Activated T-cell treated with anti-CD3 and anti-CD28 coated beads, Interleukin-2, amount 50 U/mL, for 4 hours (primary cell): ENCODE measurements around the gene MARK3. TPM values are rescaled to one million over a fixed set of nuclear protein-coding genes. Genes with fewer than 3 reads are reported as not detected.

Experiments
- ATAC-seq, 2 donors: fragments of 200-7000 bp; cut with Tn5 transposase; one replicate each; pipeline ENCODE4 v1.10.0; 2021
- DNase-seq: peaks from one replicate; pipeline ENCODE4 v3.0.0-alpha.2; 2020
- H3K27me3 Mint-ChIP-seq: one replicate; pipeline ENCODE4 v1.8.0; 2021; ENCODE audit warnings: low read depth, mixed read lengths
- H3K36me3 Mint-ChIP-seq: one replicate; pipeline ENCODE4 v1.8.0; 2022; ENCODE audit warnings: mixed read lengths; ENCODE audit not compliant: insufficient read depth
- H3K4me1 Mint-ChIP-seq: one replicate; pipeline ENCODE4 v1.8.0; 2021; ENCODE audit warnings: low read depth, mixed read lengths
- H3K4me3 Mint-ChIP-seq: one replicate; pipeline ENCODE4 v1.8.0; 2021; ENCODE audit warnings: mild to moderate bottlenecking, moderate library complexity, mixed read lengths
- H3K9me3 Mint-ChIP-seq: one replicate; pipeline ENCODE4 v1.8.0; 2021; ENCODE audit warnings: mixed read lengths
- total RNA-seq, 3 donors: library from RNA; stranded (reverse); gene quantifications; one replicate each; pipeline ENCODE4 v1.2.1, GENCODE V29; 2021

MARK3 gene
- total RNA-seq, 3 donors from 2014 or later, result 79.9 to 96.2 (median 95.5) TPM

GRCh38 chr14:103545219-103545914 is 160.2 kb downstream of the MARK3 start:
- Mint-ChIP-seq H3K4me3 (no peak overlapping the region), H3K9me3 (no peaks in the 10 kb centered on the region), H3K27me3 (no peaks in the 10 kb centered on the region), H3K36me3 (no peaks in the 10 kb centered on the region), H3K4me1 (no peaks in the 10 kb centered on the region)
- no peak for ATAC-seq
- no peak for DNase-seq

- no peak for ATAC-seq
- H3K36me3 Mint-ChIP-seq, result no peaks in the 10 kb centered on the region
Measured at GRCh38 chr14:103545915-103546651, 160.9 kb downstream of the MARK3 start.

GRCh38 chr14:103546652-103547454 is 161.6 kb downstream of the MARK3 start:
- ATAC-seq (peak; percentile 76 to 82), DNase-seq (peak; percentile 77)
- Mint-ChIP-seq H3K27me3 (no peaks in the 10 kb centered on the region), H3K9me3 (no peaks in the 10 kb centered on the region), H3K4me1 (no peaks in the 10 kb centered on the region), H3K36me3 (no peaks in the 10 kb centered on the region), H3K4me3 (no peak overlapping the region)

More at GRCh38 chr14:103545915-103546651, 160.9 kb downstream of the MARK3 start:
- Mint-ChIP-seq H3K4me1 (no peaks in the 10 kb centered on the region), H3K9me3 (no peaks in the 10 kb centered on the region), H3K4me3 (no peak overlapping the region), H3K27me3 (no peaks in the 10 kb centered on the region)
- no peak for DNase-seq

DNA sequence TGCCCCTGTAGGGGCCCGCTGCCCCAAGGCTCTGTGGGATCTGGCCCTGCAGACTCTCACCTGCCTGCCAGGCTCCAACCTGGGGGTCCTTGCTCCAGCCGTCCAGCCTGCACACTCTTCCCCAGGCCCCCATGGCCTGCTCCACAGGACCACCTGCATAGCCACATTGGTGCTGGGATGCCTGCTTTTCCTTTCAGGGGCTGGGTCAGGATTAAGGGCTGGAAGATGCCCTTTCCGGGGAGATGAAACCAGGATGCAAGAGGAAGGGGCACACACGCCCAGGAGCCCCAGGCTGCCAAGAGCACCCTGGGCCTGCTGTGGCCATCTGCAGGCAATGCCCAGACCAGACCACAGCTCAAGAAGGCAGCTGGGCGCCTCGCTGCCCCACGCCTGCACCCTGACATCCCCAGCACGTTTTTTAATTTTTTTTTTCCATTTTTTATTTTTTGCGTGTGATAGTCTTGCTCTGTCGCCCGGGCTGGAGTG is 162.3 kb downstream of the MARK3 start:
- no peaks in the 10 kb centered on the region for H3K36me3 Mint-ChIP-seq
- no peak overlapping the region for H3K4me3 Mint-ChIP-seq
- ATAC-seq (no peak), DNase-seq (no peak)
- no peaks in the 10 kb centered on the region for H3K4me1 Mint-ChIP-seq
- H3K9me3 Mint-ChIP-seq, result no peaks in the 10 kb centered on the region
- H3K27me3 Mint-ChIP-seq, result no peaks in the 10 kb centered on the region

DNA sequence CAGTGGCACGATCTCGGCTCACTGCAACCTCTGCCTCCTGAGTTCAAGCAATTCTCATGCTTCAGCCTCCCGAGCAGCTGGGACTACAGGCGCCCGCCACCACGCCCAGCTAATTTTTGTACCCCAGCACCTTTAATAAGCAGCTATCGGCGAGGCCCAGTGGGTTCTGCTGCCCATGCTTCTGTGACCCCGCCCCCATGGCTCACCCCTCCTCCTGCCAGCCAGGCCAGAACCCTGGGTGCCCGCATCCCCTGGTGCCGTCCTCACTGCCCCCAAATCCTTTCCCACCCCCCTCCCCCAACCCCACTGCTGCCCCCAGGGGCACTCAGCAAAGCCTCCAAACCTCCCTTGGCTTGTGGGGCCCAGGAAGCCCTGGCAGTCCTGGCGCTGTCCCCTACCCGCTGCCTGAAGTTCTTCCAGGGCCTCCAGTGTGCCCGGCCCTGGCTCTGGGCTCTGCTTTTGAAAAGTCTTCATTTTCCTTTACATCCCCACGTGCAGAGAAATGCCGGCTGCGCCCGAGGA is 162.8 kb downstream of the MARK3 start:
- Mint-ChIP-seq H3K36me3 (no peaks in the 10 kb centered on the region), H3K4me3 (no peak overlapping the region), H3K4me1 (no peaks in the 10 kb centered on the region), H3K9me3 (no peaks in the 10 kb centered on the region), H3K27me3 (no peaks in the 10 kb centered on the region)
- DNase-seq (no peak), ATAC-seq (no peak)

DNA sequence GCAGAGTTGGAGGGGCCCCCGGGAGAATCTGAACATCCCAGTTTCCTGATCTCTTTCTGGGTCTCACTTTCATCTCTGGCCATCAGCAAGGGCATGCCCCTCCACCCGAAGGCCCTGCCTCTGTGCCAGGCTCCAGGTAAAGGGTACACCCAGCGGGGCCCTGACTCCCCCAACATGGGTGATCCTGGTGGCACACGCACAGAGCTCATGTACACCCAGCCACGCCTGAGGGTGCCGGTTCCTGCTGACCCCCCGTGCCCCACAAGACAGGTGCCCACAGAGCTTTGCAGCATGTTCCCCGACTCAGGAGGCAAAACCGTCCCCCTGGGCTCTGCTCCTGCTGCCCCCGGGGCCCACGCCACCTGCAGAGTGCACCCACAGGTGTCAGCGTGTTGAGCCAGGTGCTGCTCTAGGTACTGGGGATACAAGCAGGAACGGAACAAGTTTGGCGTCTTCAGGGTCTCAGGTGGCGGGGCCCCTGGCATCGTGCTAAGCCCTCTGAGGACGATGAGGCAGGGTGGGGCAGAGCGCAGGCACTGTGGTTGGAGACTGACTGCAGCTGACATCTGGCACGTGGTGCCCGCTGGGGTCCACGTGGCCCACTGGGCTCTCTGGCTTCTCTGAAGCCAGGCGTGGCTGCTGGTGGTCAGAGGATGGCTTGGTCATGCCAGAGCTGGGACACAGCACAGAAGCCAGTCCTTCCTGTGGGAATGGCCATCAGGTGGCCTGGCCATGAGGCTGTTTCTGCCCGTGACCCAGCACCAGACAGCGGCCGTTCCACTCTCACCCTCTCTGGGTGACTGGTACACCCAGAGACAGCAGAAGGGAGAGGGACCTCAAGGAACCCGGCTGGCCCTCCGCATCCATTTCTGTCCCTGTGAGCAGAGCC is 163.5 kb downstream of the MARK3 start:
- Mint-ChIP-seq H3K4me1 (no peaks in the 10 kb centered on the region), H3K27me3 (no peaks in the 10 kb centered on the region), H3K36me3 (no peaks in the 10 kb centered on the region), H3K9me3 (no peaks in the 10 kb centered on the region), H3K4me3 (no peak overlapping the region)
- no peak for ATAC-seq
- no peak for DNase-seq

DNA sequence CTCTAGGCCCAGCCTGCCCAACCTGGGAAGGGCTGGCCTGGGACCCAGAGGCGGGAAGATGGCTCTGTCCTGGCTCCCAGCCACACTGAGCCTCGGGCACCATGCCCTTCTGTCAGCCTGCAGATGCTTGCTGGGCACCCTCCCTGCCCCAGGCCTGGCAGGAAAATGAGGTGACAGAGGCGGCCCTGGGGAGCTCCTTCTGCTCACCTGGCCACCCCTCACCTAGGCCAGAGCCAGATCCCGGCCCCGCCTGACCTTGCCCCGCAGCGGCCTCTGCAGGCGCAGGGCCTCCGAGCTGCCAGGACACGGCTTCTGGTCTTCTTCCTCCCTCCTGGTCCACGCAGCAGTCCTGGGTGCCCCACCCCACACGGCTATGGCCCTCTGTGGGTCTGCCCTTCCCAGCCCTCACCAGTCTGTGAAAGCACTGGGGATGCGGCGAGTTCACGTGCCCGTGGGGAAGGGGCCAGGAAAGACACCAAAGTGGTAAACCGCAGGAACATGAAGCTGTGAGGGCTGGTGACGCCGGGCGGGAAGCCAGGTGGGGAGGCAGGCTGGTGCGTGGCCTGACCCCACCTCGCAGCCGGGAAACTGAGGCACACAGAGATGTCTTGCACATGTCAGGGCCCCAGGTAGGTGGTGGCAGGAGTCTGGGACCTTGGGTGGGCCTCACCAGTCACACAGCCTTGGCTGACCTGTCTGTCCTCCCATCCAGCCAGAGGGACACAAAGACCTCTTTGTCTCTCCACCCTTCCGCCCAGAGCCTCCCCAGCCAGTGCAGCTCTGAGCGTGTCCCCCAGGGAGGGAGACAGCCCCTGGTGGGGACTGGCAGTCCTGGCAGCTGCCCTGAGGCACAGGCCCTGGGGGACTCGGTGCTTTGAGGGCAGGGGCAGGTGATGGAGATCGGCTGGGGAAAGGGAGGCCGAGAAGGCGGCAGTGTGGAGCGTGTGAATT is 164.4 kb downstream of the MARK3 start:
- Mint-ChIP-seq H3K27me3 (no peaks in the 10 kb centered on the region), H3K4me3 (no peak overlapping the region), H3K4me1 (peaks cover under 1% of the 10 kb centered on the region), H3K9me3 (no peaks in the 10 kb centered on the region), H3K36me3 (peaks cover under 1% of the 10 kb centered on the region)
- ATAC-seq (no peak), DNase-seq (no peak)

GRCh38 chr14:103550451-103551337 is 165.5 kb downstream of the MARK3 start:
- no peaks in the 10 kb centered on the region for H3K27me3 Mint-ChIP-seq
- H3K9me3 Mint-ChIP-seq, result no peaks in the 10 kb centered on the region
- H3K4me1 Mint-ChIP-seq, result peaks cover 8% of the 10 kb centered on the region
- DNase-seq (no peak), ATAC-seq (no peak)
- H3K36me3 Mint-ChIP-seq, result peaks cover 5% of the 10 kb centered on the region
- H3K4me3 Mint-ChIP-seq, result no peak overlapping the region

DNA sequence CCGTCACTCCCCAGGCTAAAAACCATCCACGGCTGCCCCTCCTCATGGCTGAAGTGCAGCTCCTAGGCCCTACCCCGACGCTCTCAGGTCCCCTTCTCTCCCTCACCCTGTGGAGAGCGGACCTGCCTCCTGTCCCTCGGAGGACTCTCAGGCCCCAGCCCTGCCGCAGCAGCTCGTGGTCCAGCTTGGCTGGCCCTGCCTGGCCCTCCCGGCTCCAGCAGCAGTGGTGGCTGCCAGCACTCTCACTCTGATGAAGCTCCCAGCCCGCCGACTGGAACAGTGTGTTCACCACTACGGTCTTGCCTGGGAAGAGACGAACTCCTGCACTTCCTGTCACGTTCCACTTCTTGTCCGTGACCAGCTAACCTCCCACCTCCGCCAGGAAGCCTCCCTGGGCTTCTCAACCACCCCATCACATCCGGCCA is 166.1 kb downstream of the MARK3 start:
- no peaks in the 10 kb centered on the region for H3K27me3 Mint-ChIP-seq
- H3K4me3 Mint-ChIP-seq, result no peak overlapping the region
- peaks cover 9% of the 10 kb centered on the region for H3K4me1 Mint-ChIP-seq
- no peak for DNase-seq
- peaks cover 5% of the 10 kb centered on the region for H3K36me3 Mint-ChIP-seq
- H3K9me3 Mint-ChIP-seq, result no peaks in the 10 kb centered on the region
- ATAC-seq, result no peak

DNA sequence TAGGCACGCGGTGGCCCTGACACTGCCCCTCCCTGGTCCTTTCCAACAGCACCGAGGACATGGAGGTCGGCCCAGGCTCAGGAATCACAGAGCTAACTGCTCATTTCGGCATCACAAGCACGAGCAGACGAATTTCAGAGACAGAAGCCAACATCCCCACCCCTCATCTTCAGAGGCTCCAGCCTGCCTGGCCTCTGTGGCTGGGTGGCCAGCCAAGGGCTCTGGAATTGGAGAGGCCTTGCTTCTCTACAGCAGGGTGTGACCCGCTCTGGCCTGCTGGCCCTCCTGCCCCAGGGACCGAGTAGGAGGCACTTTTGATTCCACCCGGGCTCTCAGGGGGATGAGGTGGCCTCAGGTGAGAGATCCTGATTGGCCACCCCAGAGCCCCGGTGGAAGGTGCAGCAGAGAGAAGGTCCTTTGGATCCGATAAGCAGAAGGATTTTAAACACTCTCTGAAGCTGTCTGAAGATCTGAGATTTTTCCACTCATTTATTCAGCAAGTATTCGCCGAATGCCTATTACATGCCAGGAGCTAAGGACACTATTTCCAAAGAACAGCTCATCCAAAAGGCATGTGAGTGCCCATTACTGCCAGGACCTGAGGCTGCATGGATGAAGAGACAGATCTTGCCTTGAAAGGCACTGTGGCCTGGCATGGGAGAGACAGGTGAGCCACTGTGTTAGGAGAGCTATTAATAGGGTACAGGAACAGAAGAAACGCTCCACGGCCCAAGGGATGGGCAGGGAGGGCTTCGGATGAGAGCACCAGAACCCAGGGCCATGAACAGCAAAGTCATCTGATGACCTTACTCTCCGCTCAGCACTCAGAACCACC is 167.0 kb downstream of the MARK3 start:
- ATAC-seq (no peak), DNase-seq (no peak)
- Mint-ChIP-seq H3K4me3 (no peak overlapping the region), H3K9me3 (no peaks in the 10 kb centered on the region), H3K4me1 (peaks cover 13% of the 10 kb centered on the region), H3K36me3 (peaks cover 5% of the 10 kb centered on the region), H3K27me3 (no peaks in the 10 kb centered on the region)

GRCh38 chr14:103552846-103553210 is 167.6 kb downstream of the MARK3 start:
- Mint-ChIP-seq H3K9me3 (no peaks in the 10 kb centered on the region), H3K4me3 (no peak overlapping the region), H3K4me1 (peaks cover 18% of the 10 kb centered on the region), H3K27me3 (no peaks in the 10 kb centered on the region), H3K36me3 (peaks cover 5% of the 10 kb centered on the region)
- no peak for ATAC-seq
- DNase-seq, result no peak
